Adrenal gland (tissue), 19 donors: ENCODE measurements around the gene SPARCL1. TPM values are rescaled to one million over a fixed set of nuclear protein-coding genes. Genes with fewer than 3 reads are reported as not detected.

Experiments used
- DNase-seq, 7 donors: peaks; one replicate each; pipeline ENCODE4 v3.0.0-alpha.2; 2019 to 2020
- H3K27ac ChIP-seq, 5 donors: fragments of 200-600 bp; sonication (generic) in 4 of 5; 1 replicate in 3 of 5; 2 replicates in 2 of 5; pipeline versions ENCODE4 v1.5.1 to v1.8.0; 2016 to 2020; ENCODE audit warnings: mild to moderate bottlenecking in 1 of 5
- H3K27me3 ChIP-seq: fragments of 200-600 bp; 2 replicates; pipeline ENCODE4 v1.8.0; 2021
- H3K36me3 ChIP-seq, 2 donors: fragments of 200-600 bp; replicated peaks in 1 of 2; 1 replicate in 1 of 2; 2 replicates in 1 of 2; pipeline versions ENCODE4 v1.5.1 to v1.8.0; 2018 to 2022
- H3K4me1 ChIP-seq, 2 donors: fragments of 200-600 bp; replicated peaks in 1 of 2; 1 replicate in 1 of 2; 2 replicates in 1 of 2; pipeline versions ENCODE4 v1.5.1 to v1.8.0; 2018 to 2021
- H3K4me3 ChIP-seq, 4 donors: fragments of 200-600 bp; sonication (generic) in 3 of 4; one replicate each; pipeline ENCODE4 v1.5.1; 2016 to 2018
- H3K9me3 ChIP-seq, 3 donors: fragments of 200-600 bp; sonication (generic) in 1 of 3; replicated peaks in 1 of 3; 1 replicate in 2 of 3; 2 replicates in 1 of 3; pipeline versions ENCODE4 v1.5.1 to v1.8.0; 2016 to 2021
- CTCF ChIP-seq, 6 experiments: fragments of 450-650 bp in 4 of 6; fragments of 200-600 bp in 2 of 6; sonication (generic) in 1 of 6; IDR thresholded peaks; 1 replicate in 5 of 6; 2 replicates in 1 of 6; pipeline versions ENCODE4 v1.5.1 to v1.8.0; 2016 to 2021; ENCODE audit warnings: antibody characterized with exemption in 6 of 6, mild to moderate bottlenecking in 2 of 6, moderate library complexity in 1 of 6
- POLR2A ChIP-seq, 2 donors: fragments of 450-650 bp; IDR thresholded peaks; one replicate each; pipeline ENCODE4 v1.6.1; 2017; ENCODE audit warnings: antibody characterized with exemption in 2 of 2, mild to moderate bottlenecking in 2 of 2, moderate library complexity in 1 of 2
- WGBS, 4 donors: extraction: QIAGEN DNeasy Blood & Tissue Kit in 2 of 4; methylation state at CpG; one replicate each; pipeline versions ENCODE4 v1.1.5 to v1.1.7; 2013 to 2017; 5-methylcytosine and 5-hydroxymethylcytosine counted together
- intact Hi-C, 2 donors: fragments of 100-400 bp; cut with DNase I; formaldehyde crosslinking; loops; one replicate each; pipeline versions ENCODE4 v1.14.1 to v1.15.0; 2022 to 2023
- long read RNA-seq, 10 donors: library from polyadenylated mRNA in 3 of 10; unstranded in 2 of 10; stranded (forward) in 1 of 10; transcript quantifications; one replicate each; pipeline ENCODE4 v2.0.0 and lab custom pipeline, GENCODE V29; 2021 to 2026
- polyA plus RNA-seq, 3 donors: library from polyadenylated mRNA; stranded (reverse); fragments of 200-250 nt in 2 of 3; fragments of 350-450 nt in 1 of 3; fragmentation: Illumina TruSeq in 1 of 3; extraction: RNeasy Lipid Tissue Mini Kit (QIAGEN cat#74804) in 1 of 3; gene quantifications; one replicate each; pipeline ENCODE4 v1.2.3, GENCODE V29; 2013 to 2014
- total RNA-seq, 9 donors: library from RNA; depleted of rRNA in 4 of 9; stranded (reverse); fragments of >200 nt in 4 of 9; fragments of 120-200 nt in 1 of 9; fragmentation: NEBNext Ultra II Directional in 1 of 9; extraction: Animal tissue kit (Norgen Biotek cat#: 25700) in 1 of 9; gene quantifications; one replicate each; pipeline versions ENCODE4 v1.1.0 to v1.2.4, GENCODE V29; 2013 to 2023
- donor health status: healthy with polysubstance abuse.
- donor health status: Bipolar disorder and iron deficiency.
- donor health status: DM: yes; HTN: yes; CAD: no.
- donor health status: DM: no; HTN: no; CAD: no.
- donor health status: DM: no; HTN: no; CAD: no.
- donor health status: DM: yes; HTN: yes; CAD: no.

SPARCL1 gene
- total RNA-seq (100 to 1,000 TPM in 6 of 9 donors, 10 to 100 TPM in 3; 36.9 to 201 (median 136) TPM), polyA plus RNA-seq (100 to 1,000 TPM in 1 of 3 donors, 10 to 100 TPM in 2; 57.6 to 143 (median 87.3) TPM)
- long read RNA-seq, donor 1, partial matches to known transcripts: 31 of 37 reads
- long read RNA-seq, donor 1, other reads (novel, unspliced or antisense): 0 of 37 reads
- long read RNA-seq, donor 2, partial matches to known transcripts: 0 of 2 reads
- long read RNA-seq, donor 2, other reads (novel, unspliced or antisense): 0 of 2 reads
- long read RNA-seq, donor 3, partial matches to known transcripts: 0 of 3 reads
- long read RNA-seq, donor 3, other reads (novel, unspliced or antisense): 0 of 3 reads
- long read RNA-seq, donor 4, transcript SPARCL1-201 (11 exons, 2,906 nt): major isoform, 25 of 118 reads
- long read RNA-seq, donor 4, partial matches to known transcripts: 90 of 118 reads
- long read RNA-seq, donor 4, other reads (novel, unspliced or antisense): 1 of 118 reads
- long read RNA-seq, donor 5, transcript SPARCL1-201 (11 exons, 2,906 nt): major isoform, 223 of 247 reads
- long read RNA-seq, donor 5, transcript SPARCL1-202 (12 exons, 2,994 nt): minor isoform, 5 of 247 reads
- long read RNA-seq, donor 5, partial matches to known transcripts: 14 of 247 reads
- long read RNA-seq, donor 5, other reads (novel, unspliced or antisense): 4 of 247 reads
- long read RNA-seq, donor 6, transcript SPARCL1-201 (11 exons, 2,906 nt): major isoform, 11 of 109 reads
- long read RNA-seq, donor 6, partial matches to known transcripts: 86 of 109 reads
- long read RNA-seq, donor 6, other reads (novel, unspliced or antisense): 10 of 109 reads
- long read RNA-seq, donor 7, partial matches to known transcripts: 16 of 17 reads
- long read RNA-seq, donor 7, other reads (novel, unspliced or antisense): 0 of 17 reads
- long read RNA-seq, donor 8, transcript SPARCL1-201 (11 exons, 2,906 nt): major isoform, 10 of 38 reads
- long read RNA-seq, donor 8, partial matches to known transcripts: 27 of 38 reads
- long read RNA-seq, donor 8, other reads (novel, unspliced or antisense): 0 of 38 reads
- long read RNA-seq, donor 9, partial matches to known transcripts: 0 of 2 reads
- long read RNA-seq, donor 9, other reads (novel, unspliced or antisense): 0 of 2 reads
- long read RNA-seq, donor 10, partial matches to known transcripts: 0 of 2 reads
- long read RNA-seq, donor 10, other reads (novel, unspliced or antisense): 0 of 2 reads

- no peaks in the 10 kb centered on the region for H3K9me3 ChIP-seq
- H3K27me3 ChIP-seq: no peaks in the 10 kb centered on the region
- peak within 1 kb of the TSS in 1 of 4 donors; percentile 49 for H3K4me3 ChIP-seq
- no peak for TF ChIP-seq CTCF (IDR thresholded peaks at IDR 0.05)
- peak in 1 of 2 donors; percentile 15 for TF ChIP-seq POLR2A (IDR thresholded peaks at IDR 0.05)
- H3K4me1 ChIP-seq: peaks cover 0 to 22% of the 10 kb centered on the region in 2 donors
- 50 to 59% (median 54%) methylated on average over 4 of the region's 4 CpGs for WGBS, 4 donors
- DNase-seq: peak in 1 of 7 donors; percentile 24
- intact Hi-C loops: no loop called here
- peak within 1 kb of the TSS in 3 of 5 donors; percentile 33 to 64 (median 62) for H3K27ac ChIP-seq
- no peaks in the 10 kb centered on the region for H3K36me3 ChIP-seq
Observed at GRCh38 chr4:87529187-87529586, at the start of gene SPARCL1. SPARCL1 (minus strand) TSS chr4:87529376; CDS start chr4:87499574, 29,802 bp downstream.

- Histone ChIP-seq H3K27me3 (no peaks in the 10 kb centered on the region), H3K9me3 (no peaks in the 10 kb centered on the region), H3K4me1 (no peaks in the 10 kb centered on the region), H3K27ac (no peak overlapping the region), H3K4me3 (no peak overlapping the region), H3K36me3 (no peaks in the 10 kb centered on the region)
- no peak for DNase-seq
- no peak for TF ChIP-seq POLR2A (IDR thresholded peaks at IDR 0.05)
- no peak for TF ChIP-seq CTCF (IDR thresholded peaks at IDR 0.05)
- intact Hi-C loops: no loop called here
Observed at GRCh38 chr4:87575983-87576382, 46.8 kb upstream of the SPARCL1 start.

GRCh38 chr4:87575408-87575807, 46.2 kb upstream of the SPARCL1 start:
- Histone ChIP-seq H3K4me3 (no peak overlapping the region), H3K9me3 (no peaks in the 10 kb centered on the region), H3K36me3 (no peaks in the 10 kb centered on the region), H3K4me1 (no peaks in the 10 kb centered on the region), H3K27me3 (no peaks in the 10 kb centered on the region), H3K27ac (no peak overlapping the region)
- 90 to 97% (median 95%) methylated on average over 1 of the region's 1 CpG for WGBS, 4 donors
- DNase-seq: no peak
- intact Hi-C loops: no loop called here
- TF ChIP-seq POLR2A (IDR thresholded peaks at IDR 0.05) (no peak), CTCF (IDR thresholded peaks at IDR 0.05) (no peak)
